Measurements from ENCODE around the gene LRTM2. TPM values are rescaled to one million over a fixed set of nuclear protein-coding genes. Genes with fewer than 3 reads are reported as not detected.

Gene LRTM2
- total and polyA plus RNA-seq, 2 experiments from 2014 or later = not detected

- 89% methylated on average over 7 of the region's 7 CpGs for WGBS (ENCODE audit: low lambda C conversion rate, missing lambda C conversion rate)
- no peak for DNase-seq (ENCODE audit: low spot score)
- no peaks in the 10 kb centered on the region for H3K9me3 ChIP-seq (ENCODE audit: low read depth)
These were observed 37.5 kb downstream of the LRTM2 start for GRCh38 chr12:1857821-1858220.

GRCh38 chr12:1858456-1858855, 38.1 kb downstream of the LRTM2 start:
- Histone ChIP-seq H3K4me2 (no peak overlapping the region), H3K9me2 (replicated peaks; ENCODE audit: insufficient read depth) (no peaks in the 10 kb centered on the region), H2AFZ (no peak overlapping the region), H3K79me2 (no peaks in the 10 kb centered on the region), H3K27ac (no peak overlapping the region), H3K4me1 (ENCODE audit: insufficient read depth) (no peaks in the 10 kb centered on the region), H3K9me3 (ENCODE audit: low read depth) (no peaks in the 10 kb centered on the region), H4K20me1 (ENCODE audit: insufficient read depth, poor library complexity, severe bottlenecking) (no peaks in the 10 kb centered on the region), H3K36me3 (replicated peaks; ENCODE audit: insufficient read depth, low read depth) (no peaks in the 10 kb centered on the region), H3K4me3 (no peak overlapping the region), H3K27me3 (no peaks in the 10 kb centered on the region)
- 87% methylated on average over 11 of the region's 11 CpGs for WGBS (ENCODE audit: low lambda C conversion rate, missing lambda C conversion rate)
- no peak for TF ChIP-seq CTCF (IDR thresholded peaks at IDR 0.05; ENCODE audit: poor library complexity)
- TF ChIP-seq EZH2phosphoT487 (IDR thresholded peaks at IDR 0.05; ENCODE audit: low read depth, severe bottlenecking, unreplicated experiment) = no peak
- DNase-seq (ENCODE audit: low spot score) = no peak

More at GRCh38 chr12:1857821-1858220, 37.5 kb downstream of the LRTM2 start:
- TF ChIP-seq EZH2 (IDR thresholded peaks at IDR 0.05; ENCODE audit: borderline replicate concordance) = no peak
- no peak for TF ChIP-seq EZH2phosphoT487 (IDR thresholded peaks at IDR 0.05; ENCODE audit: low read depth, severe bottlenecking, unreplicated experiment)
- TF ChIP-seq CTCF (IDR thresholded peaks at IDR 0.05; ENCODE audit: poor library complexity) = no peak
- Histone ChIP-seq H3K9me2 (replicated peaks; ENCODE audit: insufficient read depth) (no peaks in the 10 kb centered on the region), H3K4me3 (no peak overlapping the region), H2AFZ (no peak overlapping the region), H3K4me1 (ENCODE audit: insufficient read depth) (no peaks in the 10 kb centered on the region), H3K27ac (no peak overlapping the region), H3K36me3 (replicated peaks; ENCODE audit: insufficient read depth, low read depth) (no peaks in the 10 kb centered on the region), H3K27me3 (no peaks in the 10 kb centered on the region), H3K79me2 (no peaks in the 10 kb centered on the region), H4K20me1 (ENCODE audit: insufficient read depth, poor library complexity, severe bottlenecking) (no peaks in the 10 kb centered on the region), H3K4me2 (no peak overlapping the region)

GRCh38 chr12:1859643-1860042, 39.3 kb downstream of the LRTM2 start:
- H3K4me2 ChIP-seq = no peak overlapping the region
- no peaks in the 10 kb centered on the region for H3K79me2 ChIP-seq
- 65% methylated on average over 7 of the region's 7 CpGs for WGBS (ENCODE audit: low lambda C conversion rate, missing lambda C conversion rate)
- no peak for DNase-seq (ENCODE audit: low spot score)
- no peaks in the 10 kb centered on the region for H3K9me3 ChIP-seq (ENCODE audit: low read depth)
- H3K4me3 ChIP-seq = no peak overlapping the region
- no peaks in the 10 kb centered on the region for H3K4me1 ChIP-seq (ENCODE audit: insufficient read depth)
- H2AFZ ChIP-seq = no peak overlapping the region
- H3K36me3 ChIP-seq (replicated peaks; ENCODE audit: insufficient read depth, low read depth) = no peaks in the 10 kb centered on the region
- no peak overlapping the region for H3K27ac ChIP-seq
- H3K27me3 ChIP-seq = no peaks in the 10 kb centered on the region
- H4K20me1 ChIP-seq (ENCODE audit: insufficient read depth, poor library complexity, severe bottlenecking) = no peaks in the 10 kb centered on the region
- TF ChIP-seq CTCF (IDR thresholded peaks at IDR 0.05; ENCODE audit: poor library complexity) (no peak), EZH2phosphoT487 (IDR thresholded peaks at IDR 0.05; ENCODE audit: low read depth, severe bottlenecking, unreplicated experiment) (no peak), EZH2 (IDR thresholded peaks at IDR 0.05; ENCODE audit: borderline replicate concordance) (no peak)
- no peaks in the 10 kb centered on the region for H3K9me2 ChIP-seq (replicated peaks; ENCODE audit: insufficient read depth)

- Histone ChIP-seq H3K36me3 (replicated peaks; ENCODE audit: insufficient read depth, low read depth) (no peaks in the 10 kb centered on the region), H3K79me2 (no peaks in the 10 kb centered on the region), H2AFZ (no peak overlapping the region), H3K27ac (no peak overlapping the region), H3K27me3 (no peaks in the 10 kb centered on the region), H3K9me3 (ENCODE audit: low read depth) (no peaks in the 10 kb centered on the region), H4K20me1 (ENCODE audit: insufficient read depth, poor library complexity, severe bottlenecking) (no peaks in the 10 kb centered on the region), H3K4me3 (no peak overlapping the region), H3K4me2 (no peak overlapping the region), H3K9me2 (replicated peaks; ENCODE audit: insufficient read depth) (no peaks in the 10 kb centered on the region), H3K4me1 (ENCODE audit: insufficient read depth) (no peaks in the 10 kb centered on the region)
- no peak for TF ChIP-seq EZH2phosphoT487 (IDR thresholded peaks at IDR 0.05; ENCODE audit: low read depth, severe bottlenecking, unreplicated experiment)
- no peak for TF ChIP-seq CTCF (IDR thresholded peaks at IDR 0.05; ENCODE audit: poor library complexity)
- no peak for TF ChIP-seq EZH2 (IDR thresholded peaks at IDR 0.05; ENCODE audit: borderline replicate concordance)
- no peak for DNase-seq (ENCODE audit: low spot score)
These were observed 42.6 kb downstream of the LRTM2 start for GRCh38 chr12:1862973-1863372.
